ENCODE measurements around the gene BBS9. TPM values are rescaled to one million over a fixed set of nuclear protein-coding genes. Genes with fewer than 3 reads are reported as not detected.

BBS9 gene
- total and polyA plus RNA-seq, 2 donors (not counting 3 experiments of a cell fraction or from before 2014, with no cell fraction given) = 5.7 to 17.4 TPM

GRCh38 chr7:33458581-33458980 is 329.2 kb downstream of the BBS9 start:
- Histone ChIP-seq H4K20me1 (replicated peaks; ENCODE audit: control insufficient read depth, extremely low read depth, insufficient read depth, low read length) (no peaks in the 10 kb centered on the region), H3K27ac (ENCODE audit: insufficient read depth, low read depth, low read length) (no peak overlapping the region), H3K9me3 (replicated peaks; ENCODE audit: control insufficient read depth, insufficient read depth, low read length) (no peaks in the 10 kb centered on the region), H3K27me3 (ENCODE audit: control insufficient read depth in 2 of 2, insufficient read depth in 2 of 2, low read length in 2 of 2) (no peaks in the 10 kb centered on the region), H3K79me2 (ENCODE audit: control insufficient read depth, insufficient read depth, low read length) (no peaks in the 10 kb centered on the region), H3K36me3 (ENCODE audit: control insufficient read depth in 2 of 2, extremely low read depth in 1 of 2, insufficient read depth in 2 of 2, low read length in 2 of 2) (no peaks in the 10 kb centered on the region), H3K4me1 (ENCODE audit: control insufficient read depth, extremely low read depth, insufficient read depth, low read length) (no peaks in the 10 kb centered on the region), H2AFZ (ENCODE audit: low read depth, low read length) (no peak overlapping the region), H3K4me2 (ENCODE audit: insufficient read depth, low read length) (no peak overlapping the region), H3K4me3 (replicated peaks in 1 of 3; ENCODE audit: insufficient read depth in 1 of 3, low read depth in 1 of 3, low read length in 3 of 3) (no peak overlapping the region), H3K9me1 (replicated peaks; ENCODE audit: control insufficient read depth, extremely low read depth, insufficient read depth, low read length) (no peaks in the 10 kb centered on the region), H3K9ac (replicated peaks; ENCODE audit: extremely low read depth, insufficient read depth, low read length) (no peak overlapping the region)
- intact Hi-C loops (cut with micrococcal nuclease) (loop anchor here (2.0 kb wide), 2 partner anchors 216 to 274 kb away; no protein-coding TSS in a partner anchor), dilution Hi-C loops (cut with MboI; ENCODE audit: extremely low pct_ligation_motif_present, low sequenced_read_pairs) (no loop called here)
- FAIRE-seq (no peak), DNase-seq (ENCODE audit: low read depth, low spot score) (no peak)
- BruUV-seq (replicated peaks) = no TSS peak
- ChIA-PET POLR2A (no interaction called here), CTCF (interaction anchor here (1.1 to 2.3 kb wide), 5 partner anchors 9 to 474 kb away, joined by 3 to 32 read pairs (median 5); no protein-coding TSS in a partner anchor)
- TF ChIP-seq EZH2 (IDR thresholded peaks at IDR 0.05; ENCODE audit: borderline replicate concordance, low read depth, low read length, severe bottlenecking) (no peak), POLR2A (IDR thresholded peaks at IDR 0.05; ENCODE audit: low read depth, low read length) (no peak), MYC (IDR thresholded peaks at IDR 0.05; ENCODE audit: low read depth, low read length) (no peak), GATA2 (IDR thresholded peaks at IDR 0.05; ENCODE audit: insufficient read depth, insufficient read length, low read depth, low read length) (no peak), CTCF (IDR thresholded peaks at IDR 0.05; ENCODE audit: extremely low read depth in 1 of 2, insufficient read depth in 1 of 2, low read depth in 1 of 2, low read length in 2 of 2) (no peak), POLR2AphosphoS5 (IDR thresholded peaks at IDR 0.05; ENCODE audit: insufficient read depth, low read depth, low read length) (no peak), JUN (IDR thresholded peaks at IDR 0.05; ENCODE audit: borderline replicate concordance, insufficient read depth, insufficient read length, low read depth) (no peak)

Measured in endothelial cell of umbilical vein (primary cell).